Vagina (tissue), 2 donors: Measurements from ENCODE around the gene PCDHGB4. TPM values are rescaled to one million over a fixed set of nuclear protein-coding genes. Genes with fewer than 3 reads are reported as not detected.

ENCODE experiments used
- DNase-seq, 2 donors: peaks; one replicate each; pipeline ENCODE4 v3.0.0-alpha.2; 2017; ENCODE audit errors: extremely low spot score in 2 of 2
- H3K27ac ChIP-seq: fragments of 200-600 bp; sonication (generic); one replicate; pipeline ENCODE4 v1.5.1; 2019
- H3K27me3 ChIP-seq: fragments of 200-600 bp; sonication (generic); one replicate; pipeline ENCODE4 v1.5.1; 2019
- H3K36me3 ChIP-seq, 2 donors: fragments of 200-600 bp; sonication (generic); one replicate each; pipeline ENCODE4 v1.5.1; 2017 to 2019
- H3K4me1 ChIP-seq: fragments of 200-600 bp; sonication (generic); one replicate; pipeline ENCODE4 v1.5.1; 2019
- H3K4me3 ChIP-seq, 2 donors: fragments of 200-600 bp; sonication (generic); 1 replicate in 1 of 2; 2 replicates in 1 of 2; pipeline ENCODE4 v1.5.1; 2016 to 2019
- H3K9me3 ChIP-seq: fragments of 200-600 bp; sonication (generic); one replicate; pipeline ENCODE4 v1.5.1; 2019
- CTCF ChIP-seq, 3 experiments: fragments of 450-650 bp in 2 of 3; fragments of 200-600 bp in 1 of 3; sonication (generic) in 1 of 3; IDR thresholded peaks; one replicate each; pipeline ENCODE4 v1.5.1; 2017 to 2019; ENCODE audit warnings: antibody characterized with exemption in 3 of 3, mild to moderate bottlenecking in 2 of 3, moderate library complexity in 2 of 3
- POLR2A ChIP-seq, 2 donors: fragments of 450-650 bp; IDR thresholded peaks; one replicate each; pipeline ENCODE4 v1.6.1; 2017; ENCODE audit warnings: antibody characterized with exemption in 2 of 2, mild to moderate bottlenecking in 2 of 2, moderate library complexity in 2 of 2
- POLR2AphosphoS5 ChIP-seq, 2 donors: sonication (generic); formaldehyde crosslinking; IDR thresholded peaks; one replicate each; pipeline ENCODE4 v1.9.0; 2017; ENCODE audit warnings: antibody characterized with exemption in 2 of 2, mild to moderate bottlenecking in 2 of 2, low read depth in 1 of 2; ENCODE audit not compliant: insufficient read depth in 1 of 2
- intact Hi-C: fragments of 100-400 bp; cut with DNase I; formaldehyde crosslinking; loops from one replicate; pipeline ENCODE4 v1.15.1; 2023
- total RNA-seq: library from RNA; depleted of rRNA; stranded (reverse); fragments of >200 nt; gene quantifications from one replicate; pipeline ENCODE4 v1.2.3, GENCODE V29; 2016

PCDHGB4 gene
- total RNA-seq, 1 donor from 2014 or later: 10.3 TPM

GRCh38 chr5:141360685-141361084 is 26.8 kb upstream of the PCDHGB4 start:
- H3K4me3 ChIP-seq: no peak overlapping the region
- peaks cover 67% of the 10 kb centered on the region for H3K9me3 ChIP-seq
- H3K27me3 ChIP-seq: no peaks in the 10 kb centered on the region

DNA sequence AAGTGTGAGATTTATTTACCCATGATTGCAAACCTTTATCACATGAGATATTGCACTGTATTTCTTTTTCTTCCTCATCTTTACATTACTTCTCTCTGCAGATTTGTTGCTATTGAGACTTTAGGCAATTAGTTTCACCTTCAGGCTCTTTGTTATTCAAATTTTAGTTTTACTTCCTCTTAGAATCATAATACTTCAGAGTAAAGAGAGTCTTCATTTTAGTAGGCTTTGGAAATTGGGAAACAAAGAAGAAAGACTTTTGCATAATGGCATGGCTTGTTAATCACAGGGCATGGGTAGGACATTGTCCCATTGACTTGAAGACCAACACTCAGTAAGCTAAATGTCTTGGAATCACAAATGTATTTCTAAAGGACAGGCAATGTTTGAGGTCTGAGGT is 24.8 kb upstream of the PCDHGB4 start:
- Histone ChIP-seq H3K4me1 (no peaks in the 10 kb centered on the region), H3K27ac (no peak overlapping the region), H3K4me3 (no peak overlapping the region), H3K36me3 (no peaks in the 10 kb centered on the region), H3K27me3 (no peaks in the 10 kb centered on the region), H3K9me3 (peaks cover 68% of the 10 kb centered on the region)
- no peak for TF ChIP-seq CTCF (IDR thresholded peaks at IDR 0.05)
- TF ChIP-seq POLR2A (IDR thresholded peaks at IDR 0.05): no peak
- TF ChIP-seq POLR2AphosphoS5 (IDR thresholded peaks at IDR 0.05; ENCODE audit: insufficient read depth in 1 of 2, low read depth in 1 of 2): no peak
- DNase-seq: no peak
- intact Hi-C loops: no loop called here

More at GRCh38 chr5:141360685-141361084, 26.8 kb upstream of the PCDHGB4 start:
- intact Hi-C loops: no loop called here
- Histone ChIP-seq H3K27ac (no peak overlapping the region), H3K4me1 (no peaks in the 10 kb centered on the region), H3K36me3 (no peaks in the 10 kb centered on the region)
- TF ChIP-seq POLR2A (IDR thresholded peaks at IDR 0.05) (no peak), POLR2AphosphoS5 (IDR thresholded peaks at IDR 0.05; ENCODE audit: insufficient read depth in 1 of 2, low read depth in 1 of 2) (no peak), CTCF (IDR thresholded peaks at IDR 0.05) (no peak)
- no peak for DNase-seq

DNA sequence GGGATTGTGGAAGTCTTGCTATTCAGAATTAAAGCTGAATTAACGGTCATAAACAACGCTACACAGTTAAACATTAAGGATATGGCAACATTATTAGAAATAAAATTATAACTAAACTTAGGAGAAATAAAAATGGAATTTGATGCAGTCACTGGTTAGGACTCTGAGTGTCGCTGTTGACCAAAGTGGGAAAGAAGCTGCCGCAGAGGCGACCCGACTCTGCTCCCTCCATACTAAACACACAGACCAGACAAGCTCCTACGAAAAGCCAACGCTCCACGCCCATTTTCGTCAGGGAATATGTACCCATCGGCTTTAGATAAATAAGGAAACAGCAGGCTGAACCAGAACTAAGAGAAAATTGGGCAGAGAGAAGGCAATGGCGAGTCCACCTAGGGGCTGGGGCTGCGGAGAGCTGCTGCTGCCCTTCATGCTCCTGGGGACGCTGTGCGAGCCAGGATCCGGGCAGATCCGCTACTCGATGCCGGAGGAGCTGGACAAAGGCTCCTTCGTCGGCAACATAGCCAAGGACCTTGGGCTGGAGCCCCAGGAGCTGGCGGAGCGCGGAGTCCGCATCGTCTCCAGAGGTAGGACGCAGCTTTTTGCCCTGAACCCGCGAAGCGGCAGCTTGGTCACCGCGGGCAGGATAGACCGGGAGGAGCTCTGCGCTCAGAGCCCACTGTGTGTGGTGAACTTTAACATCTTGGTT is 23.4 kb upstream of the PCDHGB4 start, which contains the start of gene PCDHGA5:
Gene PCDHGA5 (plus strand): TSS at position 211 of the 709 bp plus-strand sequence. CDS start 169 bp downstream, at position 380.
- no peak within 1 kb of the TSS for H3K27ac ChIP-seq
- peaks cover 68% of the 10 kb centered on the region for H3K9me3 ChIP-seq
- no peak for DNase-seq
- no peaks in the 10 kb centered on the region for H3K36me3 ChIP-seq
- TF ChIP-seq POLR2AphosphoS5 (IDR thresholded peaks at IDR 0.05; ENCODE audit: insufficient read depth in 1 of 2, low read depth in 1 of 2): no peak
- TF ChIP-seq CTCF (IDR thresholded peaks at IDR 0.05): no peak
- TF ChIP-seq POLR2A (IDR thresholded peaks at IDR 0.05): no peak
- H3K4me1 ChIP-seq: no peaks in the 10 kb centered on the region
- peak within 1 kb of the TSS in 1 of 2 donors; percentile 1 for H3K4me3 ChIP-seq
- H3K27me3 ChIP-seq: no peaks in the 10 kb centered on the region
- intact Hi-C loops: no loop called here

- H3K4me3 ChIP-seq: no peak overlapping the region
- H3K27ac ChIP-seq: no peak overlapping the region
- no peaks in the 10 kb centered on the region for H3K27me3 ChIP-seq
- intact Hi-C loops: no loop called here
- peaks cover 0 to 8% of the 10 kb centered on the region in 2 donors for H3K36me3 ChIP-seq
- H3K9me3 ChIP-seq: peaks cover 74% of the 10 kb centered on the region
- no peak for DNase-seq
- no peaks in the 10 kb centered on the region for H3K4me1 ChIP-seq
- TF ChIP-seq CTCF (IDR thresholded peaks at IDR 0.05) (no peak), POLR2AphosphoS5 (IDR thresholded peaks at IDR 0.05; ENCODE audit: insufficient read depth in 1 of 2, low read depth in 1 of 2) (no peak), POLR2A (IDR thresholded peaks at IDR 0.05) (no peak)
Observed at GRCh38 chr5:141366016-141366896, 21.2 kb upstream of the PCDHGB4 start.
